PC-9 (cell line): ENCODE data around the gene COL18A1. TPM values are rescaled to one million over a fixed set of nuclear protein-coding genes. Genes with fewer than 3 reads are reported as not detected.

ENCODE experiments used
- BruUV-seq: library from RNA; stranded (reverse); fragments of 400-500 nt; replicated peaks from 2 replicates; lab custom pipeline; 2021; lab: Mats Ljungman, UMichigan
- CTCF ChIA-PET: fragments of 300-600 bp; sonication (Branson Sonifier 250); formaldehyde crosslinking; loops from one replicate; lab custom pipeline; 2022; ENCODE audit warnings: antibody characterized with exemption; lab: Charles Lee
- POLR2A ChIA-PET: fragments of 300-600 bp; sonication (Branson Sonifier 250); formaldehyde crosslinking; loops from one replicate; lab custom pipeline; 2022; ENCODE audit warnings: antibody characterized with exemption; ENCODE audit not compliant: unreplicated experiment; lab: Charles Lee
- DNase-seq, 2 experiments: peaks; one replicate each; pipeline versions ENCODE4 v3.0.0 to v3.0.0-alpha.2; 2015 to 2022; ENCODE audit warnings: mixed read lengths in 1 of 2
- H2AFZ ChIP-seq: fragments of 200-600 bp; sonication (generic); 2 replicates; pipeline ENCODE4 v1.8.1; 2017; ENCODE audit warnings: antibody characterized with exemption
- H3F3A ChIP-seq: fragments of 200-600 bp; sonication (generic); 2 replicates; pipeline ENCODE4 v1.8.1; 2017; ENCODE audit warnings: antibody characterized with exemption, mild to moderate bottlenecking, low read depth; ENCODE audit not compliant: insufficient read depth
- H3K27ac ChIP-seq: fragments of 200-600 bp; sonication (generic); 2 replicates; pipeline ENCODE4 v1.6.1; 2016; ENCODE audit warnings: mixed run types
- H3K27me3 ChIP-seq: fragments of 200-600 bp; sonication (generic); 2 replicates; pipeline ENCODE4 v1.6.1; 2016; ENCODE audit warnings: low read depth, mixed run types; ENCODE audit not compliant: insufficient read depth
- H3K36me3 ChIP-seq: fragments of 200-600 bp; sonication (generic); 2 replicates; pipeline ENCODE4 v1.6.1; 2016; ENCODE audit warnings: low read depth, mixed run types
- H3K4me1 ChIP-seq: fragments of 200-600 bp; sonication (generic); replicated peaks from 2 replicates; pipeline ENCODE4 v1.6.1; 2016; ENCODE audit warnings: mixed run types; ENCODE audit not compliant: insufficient read depth
- H3K4me2 ChIP-seq: fragments of 200-600 bp; sonication (generic); 2 replicates; pipeline ENCODE4 v1.6.1; 2017; ENCODE audit warnings: mixed run types
- H3K4me3 ChIP-seq: fragments of 200-600 bp; sonication (generic); 2 replicates; pipeline ENCODE4 v1.6.1; 2016; ENCODE audit warnings: mixed run types
- H3K79me2 ChIP-seq: fragments of 200-600 bp; sonication (generic); 2 replicates; pipeline ENCODE4 v1.6.1; 2017; ENCODE audit warnings: low read depth, mixed run types
- H3K9me2 ChIP-seq: fragments of 200-600 bp; sonication (generic); 2 replicates; pipeline ENCODE4 v1.8.1; 2017; ENCODE audit warnings: mild to moderate bottlenecking; ENCODE audit not compliant: insufficient read depth
- H3K9me3 ChIP-seq: fragments of 200-600 bp; sonication (generic); 2 replicates; pipeline ENCODE4 v1.8.1; 2016; ENCODE audit warnings: low read depth; ENCODE audit not compliant: insufficient read depth
- H4K20me1 ChIP-seq: fragments of 200-600 bp; sonication (generic); 2 replicates; pipeline ENCODE4 v1.8.1; 2017; ENCODE audit not compliant: insufficient read depth
- CTCF ChIP-seq: fragments of 200-600 bp; sonication (generic); conservative IDR thresholded peaks from 2 replicates; pipeline ENCODE4 v1.6.1; 2017; ENCODE audit warnings: mixed run types, antibody characterized with exemption, mild to moderate bottlenecking, moderate library complexity
- EZH2 ChIP-seq: fragments of 200-600 bp; sonication (generic); IDR thresholded peaks from 2 replicates; pipeline ENCODE4 v1.8.0; 2017; ENCODE audit warnings: antibody characterized with exemption, low read depth
- intact Hi-C: fragments of 100-400 bp; cut with micrococcal nuclease; formaldehyde crosslinking; loops from one replicate; pipeline ENCODE4 v1.10.0; 2022; ENCODE audit not compliant: unreplicated experiment
- total RNA-seq: library from RNA; stranded (reverse); gene quantifications from 2 replicates; pipeline ENCODE4 v1.2.3, GENCODE V29; 2021

COL18A1 gene
- total RNA-seq, 1 experiment from 2014 or later = 82.4 TPM

GRCh38 chr21:45463871-45464270 is 58.9 kb downstream of the COL18A1 start:
- Histone ChIP-seq H3K4me3 (no peak overlapping the region), H3K27ac (no peak overlapping the region), H3K79me2 (no peaks in the 10 kb centered on the region), H3K9me3 (no peaks in the 10 kb centered on the region), H3K36me3 (no peaks in the 10 kb centered on the region), H3F3A (no peaks in the 10 kb centered on the region), H2AFZ (no peak overlapping the region), H3K9me2 (no peaks in the 10 kb centered on the region), H4K20me1 (no peaks in the 10 kb centered on the region), H3K27me3 (no peaks in the 10 kb centered on the region), H3K4me2 (no peak overlapping the region), H3K4me1 (no peaks in the 10 kb centered on the region)
- DNase-seq = no peak
- intact Hi-C loops = no loop called here
- POLR2A ChIA-PET = no interaction called here
- BruUV-seq = no TSS peak
- TF ChIP-seq CTCF (no peak), EZH2 (no peak)
- CTCF ChIA-PET = no interaction called here

- ChIA-PET CTCF (no interaction called here), POLR2A (no interaction called here)
- H3K9me3 ChIP-seq = no peaks in the 10 kb centered on the region
- TF ChIP-seq CTCF (no peak), EZH2 (no peak)
- H3K79me2 ChIP-seq = no peaks in the 10 kb centered on the region
- no peaks in the 10 kb centered on the region for H3K4me1 ChIP-seq
- H3F3A ChIP-seq = no peaks in the 10 kb centered on the region
- no peak for DNase-seq
- no peaks in the 10 kb centered on the region for H4K20me1 ChIP-seq
- H3K9me2 ChIP-seq = no peaks in the 10 kb centered on the region
- no peaks in the 10 kb centered on the region for H3K36me3 ChIP-seq
- intact Hi-C loops = no loop called here
- no peak overlapping the region for H3K4me2 ChIP-seq
- H3K27me3 ChIP-seq = no peaks in the 10 kb centered on the region
- BruUV-seq = no TSS peak
- H3K4me3 ChIP-seq = no peak overlapping the region
- no peak overlapping the region for H3K27ac ChIP-seq
- H2AFZ ChIP-seq = no peak overlapping the region
Observed at GRCh38 chr21:45464309-45464708, 59.3 kb downstream of the COL18A1 start.

GRCh38 chr21:45465105-45465504 is 60.1 kb downstream of the COL18A1 start:
- H3K27ac ChIP-seq = no peak overlapping the region
- no peak for DNase-seq
- intact Hi-C loops = no loop called here

More at GRCh38 chr21:45465105-45465504, 60.1 kb downstream of the COL18A1 start:
- CTCF ChIA-PET = no interaction called here
- Histone ChIP-seq H3F3A (peaks cover 4% of the 10 kb centered on the region; the same call in 1 of the 2 replicates), H4K20me1 (no peaks in the 10 kb centered on the region), H3K27me3 (no peaks in the 10 kb centered on the region), H3K4me1 (no peaks in the 10 kb centered on the region), H3K36me3 (no peaks in the 10 kb centered on the region), H3K4me3 (no peak overlapping the region), H3K9me2 (no peaks in the 10 kb centered on the region), H3K9me3 (no peaks in the 10 kb centered on the region), H3K79me2 (no peaks in the 10 kb centered on the region), H3K4me2 (no peak overlapping the region), H2AFZ (no peak overlapping the region)
- TF ChIP-seq CTCF = no peak
- no peak for TF ChIP-seq EZH2
- POLR2A ChIA-PET = no interaction called here
- BruUV-seq = no TSS peak
